GM18951 (cell line): ENCODE results near the gene FUOM.

Experiments used
- POLR2A ChIP-seq: IDR thresholded peaks from 4 replicates; pipeline ENCODE4 v1.6.1; 2011; ENCODE audit warnings: mild to moderate bottlenecking; ENCODE audit not compliant: insufficient read length, insufficient read depth; ENCODE audit errors: extremely low read depth
- in situ Hi-C: fragments of 300-500 bp; cut with MboI; formaldehyde crosslinking; loops from one replicate; pipeline ENCODE4 v1.12.0; 2022; ENCODE audit warnings: low sequenced_read_pairs, mixed read lengths, inconsistent platforms; ENCODE audit not compliant: unreplicated experiment

The FUOM gene

DNA sequence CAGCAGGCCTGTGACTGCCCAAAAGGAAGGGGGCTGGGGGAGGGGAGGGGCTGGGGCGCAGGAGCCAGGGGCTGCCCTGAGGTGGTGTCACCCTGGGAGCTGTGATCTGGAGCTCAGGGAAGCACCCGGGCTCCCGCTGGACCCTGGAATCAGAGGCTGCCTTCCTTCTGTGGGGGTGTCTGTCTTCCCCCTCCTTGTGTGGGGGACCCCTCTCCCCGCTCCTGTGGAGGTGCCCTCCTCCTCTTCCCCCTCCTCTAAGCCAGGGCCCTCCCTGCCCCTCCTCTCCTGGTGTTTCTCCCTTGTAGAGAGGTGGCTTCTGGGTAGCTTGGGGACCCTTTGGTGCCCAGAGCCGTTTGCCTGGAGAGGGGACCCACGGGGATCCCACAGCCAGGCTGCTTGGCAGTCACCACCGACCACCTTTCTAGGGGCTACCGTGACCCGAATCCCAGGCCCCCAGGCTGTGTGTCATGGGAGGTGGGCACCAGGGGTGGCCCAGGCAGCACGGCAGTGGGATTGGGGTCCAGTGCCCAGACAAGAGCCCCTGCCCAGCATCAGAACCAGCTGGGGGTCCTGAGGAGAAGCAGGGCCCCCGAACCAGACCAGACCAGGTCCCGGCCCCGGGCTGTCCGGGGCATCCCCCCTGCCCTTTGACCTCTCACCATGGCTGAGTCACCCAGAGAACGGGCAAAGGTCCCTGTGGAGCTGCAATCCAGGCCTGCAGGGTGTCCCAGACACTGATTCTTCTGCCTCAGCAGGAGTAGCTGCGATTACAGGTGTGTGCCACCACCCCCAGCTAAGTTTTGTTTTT lies 9.9 kb downstream of the FUOM start:
- no peak for TF ChIP-seq POLR2A
- in situ Hi-C loops, result no loop called here

DNA sequence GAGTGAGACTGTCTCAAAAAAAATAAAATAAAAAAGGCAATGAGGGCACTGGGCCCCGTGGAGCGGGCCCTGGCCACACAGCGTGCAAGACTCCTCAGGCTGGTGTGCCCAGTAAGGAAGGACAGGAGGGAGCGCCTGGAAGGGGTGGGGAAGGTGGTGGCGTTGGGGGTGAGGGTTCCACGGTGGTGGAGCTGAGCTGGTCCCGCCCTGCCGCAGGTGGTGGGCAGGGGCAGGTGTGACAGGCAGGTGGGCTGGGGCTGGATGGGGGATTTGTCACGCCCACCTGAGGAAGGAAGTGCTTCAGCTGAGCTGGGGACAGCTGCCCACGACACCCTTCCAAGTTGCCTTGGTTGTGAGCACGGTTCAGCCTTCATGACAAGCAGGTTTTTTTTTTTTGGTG lies 11.4 kb downstream of the FUOM start:
- in situ Hi-C loops, result no loop called here
- TF ChIP-seq POLR2A, result no peak

DNA sequence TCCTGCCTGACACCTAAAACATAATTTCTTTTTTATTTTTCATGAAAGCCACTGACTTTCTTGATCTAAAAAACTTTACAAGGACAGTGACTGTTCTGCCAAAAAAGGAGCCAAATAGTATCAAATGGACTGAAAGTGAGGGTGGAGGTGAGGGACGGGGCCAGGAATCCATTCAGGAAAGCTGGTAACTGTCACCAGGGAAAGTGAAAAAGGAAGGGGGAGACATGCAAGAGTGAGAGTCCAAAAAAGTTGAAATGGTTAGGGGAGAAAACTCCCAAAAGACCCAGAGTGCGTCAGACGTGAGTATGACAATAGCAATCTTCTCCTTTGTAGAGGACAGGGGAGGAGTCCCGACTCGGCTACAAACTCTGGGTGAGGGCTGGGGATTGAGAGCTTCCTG lies 13.6 kb downstream of the FUOM start:
- no peak for TF ChIP-seq POLR2A
- in situ Hi-C loops, result no loop called here

DNA sequence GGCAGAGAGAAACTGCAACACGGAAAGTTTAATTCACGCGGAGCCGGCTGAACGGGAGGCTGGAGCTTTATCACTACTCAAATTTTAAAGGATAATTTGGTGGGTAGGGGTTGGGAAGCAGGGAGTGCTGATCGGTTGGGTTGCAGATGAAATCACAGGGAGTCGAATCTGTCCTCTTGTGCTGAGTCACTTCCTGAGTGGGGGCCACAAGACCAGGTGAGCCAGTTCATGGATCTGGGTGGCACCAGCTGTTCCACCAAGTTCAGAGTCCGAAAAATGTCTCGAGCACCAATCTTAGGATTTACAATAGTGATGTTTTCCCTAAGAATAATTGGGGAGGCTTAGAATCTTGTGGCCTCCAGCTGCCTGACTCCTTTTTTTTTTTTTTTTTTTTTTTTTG lies 14.3 kb downstream of the FUOM start:
- in situ Hi-C loops, result no loop called here
- no peak for TF ChIP-seq POLR2A

DNA sequence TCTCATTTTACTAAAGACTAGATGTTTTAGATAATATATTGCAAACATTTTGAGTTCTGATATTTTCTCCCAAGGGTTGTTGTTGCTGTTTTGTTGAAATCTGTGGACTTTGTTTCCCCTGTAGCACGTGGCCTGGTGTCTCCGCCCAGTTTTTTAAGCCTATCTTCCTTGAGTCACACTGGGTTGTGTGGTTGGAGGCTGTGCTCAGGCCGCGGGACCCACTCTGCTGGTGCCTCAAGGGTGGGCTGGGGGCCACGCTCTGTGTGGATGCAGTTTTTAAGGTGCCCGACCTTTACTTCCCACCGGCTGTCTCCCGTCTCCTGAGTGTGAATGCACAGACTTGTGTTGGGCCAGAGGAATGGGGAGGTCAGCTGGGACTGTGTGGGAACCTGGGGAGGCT lies 14.9 kb downstream of the FUOM start:
- in situ Hi-C loops, result no loop called here

DNA sequence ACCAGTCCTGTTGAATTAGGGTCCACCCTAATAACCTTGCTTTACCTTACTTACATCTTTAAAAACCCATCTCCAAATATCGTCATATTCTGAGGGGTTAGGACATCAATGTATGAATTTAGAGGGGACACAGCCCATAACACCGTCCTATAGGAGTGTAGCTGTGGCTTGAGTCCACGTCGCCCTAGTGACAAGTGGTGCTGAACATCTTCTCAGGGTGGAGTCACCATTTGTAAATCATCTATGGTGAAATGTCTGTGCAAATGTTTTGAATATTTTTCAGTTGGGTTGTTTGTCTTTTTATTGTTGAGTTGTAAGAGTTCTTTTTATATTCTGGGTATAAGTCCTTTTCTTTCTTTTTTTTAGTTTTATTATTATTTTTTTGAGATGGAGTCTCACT lies 15.8 kb downstream of the FUOM start:
- in situ Hi-C loops, result no loop called here
- TF ChIP-seq POLR2A, result no peak

More for the DNA sequence above, 14.9 kb downstream of the FUOM start:
- TF ChIP-seq POLR2A, result no peak

DNA sequence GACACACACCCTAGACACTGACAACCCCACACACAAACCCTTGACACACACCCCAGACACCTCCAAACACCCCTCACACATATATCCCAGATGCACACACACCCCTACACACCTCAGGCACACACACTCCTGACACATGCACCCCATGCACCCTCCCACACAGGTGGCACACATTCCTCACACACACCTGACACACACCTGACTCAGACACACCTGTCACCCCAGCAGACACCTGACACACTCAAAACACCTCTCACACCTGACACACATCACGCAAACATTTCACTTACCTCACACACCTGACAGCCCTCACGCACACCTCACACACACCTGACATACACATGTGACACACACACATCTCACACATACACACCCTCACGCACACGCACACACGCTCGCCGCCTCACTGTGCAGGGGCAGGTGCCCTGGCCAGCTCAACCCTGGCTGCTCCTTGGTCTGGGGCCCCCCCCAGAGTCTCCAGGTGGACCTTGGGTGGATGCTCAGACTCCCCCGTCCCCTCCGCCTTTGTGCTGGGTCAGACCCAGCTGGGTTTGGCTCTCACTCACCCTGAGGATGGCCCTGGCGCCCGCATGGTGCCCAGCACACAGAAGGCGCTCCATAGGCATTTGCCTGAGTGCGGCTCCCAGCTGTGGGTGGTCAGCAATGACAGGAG lies 18.0 kb downstream of the FUOM start:
- TF ChIP-seq POLR2A, result no peak
- in situ Hi-C loops, result no loop called here

DNA sequence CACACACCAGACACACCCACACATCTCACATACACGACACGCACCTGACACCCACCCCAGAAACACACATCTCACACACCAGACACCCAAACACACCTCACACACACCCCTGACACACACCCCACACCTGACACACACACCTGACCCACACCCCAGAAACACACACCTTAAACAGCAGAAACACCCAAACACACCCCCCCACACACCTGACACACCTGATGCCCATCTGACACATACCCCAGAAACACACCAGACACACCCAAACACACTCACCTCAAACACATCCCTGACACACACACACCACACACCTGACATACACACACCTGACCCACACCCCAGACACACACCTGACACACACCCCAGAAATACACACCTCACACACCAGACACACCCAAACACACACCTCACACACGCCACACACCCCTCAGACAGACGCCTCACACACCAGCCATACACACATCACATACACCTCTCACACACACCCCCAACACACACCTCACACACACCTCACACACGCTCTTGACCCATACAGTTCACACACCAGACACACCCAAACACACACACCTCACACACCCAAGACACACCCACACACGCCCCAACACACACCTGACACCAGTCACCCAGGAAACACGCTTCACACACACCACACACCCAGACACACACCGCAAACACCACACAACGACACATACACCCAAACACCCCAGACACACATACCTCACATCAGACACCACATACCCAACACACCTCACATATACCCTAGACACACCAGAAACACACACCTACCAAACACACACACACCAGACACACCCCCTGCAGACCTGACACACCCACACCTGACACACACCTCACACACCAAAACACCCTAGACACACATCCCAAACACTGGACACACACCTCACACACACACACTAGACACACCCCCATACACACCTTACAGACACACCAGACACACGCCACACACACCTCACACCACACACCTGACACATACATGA lies 19.4 kb downstream of the FUOM start:
- in situ Hi-C loops, result no loop called here
- TF ChIP-seq POLR2A, result no peak

DNA sequence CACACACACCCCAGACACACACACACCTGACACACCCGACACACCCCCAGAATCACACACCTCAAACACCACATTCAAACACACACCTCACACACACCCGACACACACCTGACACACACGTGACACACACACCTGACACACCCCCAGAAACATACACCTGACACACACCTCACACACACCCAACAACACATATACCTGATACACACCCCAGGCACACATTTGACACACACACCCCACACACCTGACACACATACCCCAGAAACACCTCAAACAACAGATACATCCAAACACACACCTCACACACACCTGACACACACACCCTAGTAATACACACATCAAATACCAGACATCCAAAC lies 20.5 kb downstream of the FUOM start:
- TF ChIP-seq POLR2A, result no peak
- in situ Hi-C loops, result no loop called here

DNA sequence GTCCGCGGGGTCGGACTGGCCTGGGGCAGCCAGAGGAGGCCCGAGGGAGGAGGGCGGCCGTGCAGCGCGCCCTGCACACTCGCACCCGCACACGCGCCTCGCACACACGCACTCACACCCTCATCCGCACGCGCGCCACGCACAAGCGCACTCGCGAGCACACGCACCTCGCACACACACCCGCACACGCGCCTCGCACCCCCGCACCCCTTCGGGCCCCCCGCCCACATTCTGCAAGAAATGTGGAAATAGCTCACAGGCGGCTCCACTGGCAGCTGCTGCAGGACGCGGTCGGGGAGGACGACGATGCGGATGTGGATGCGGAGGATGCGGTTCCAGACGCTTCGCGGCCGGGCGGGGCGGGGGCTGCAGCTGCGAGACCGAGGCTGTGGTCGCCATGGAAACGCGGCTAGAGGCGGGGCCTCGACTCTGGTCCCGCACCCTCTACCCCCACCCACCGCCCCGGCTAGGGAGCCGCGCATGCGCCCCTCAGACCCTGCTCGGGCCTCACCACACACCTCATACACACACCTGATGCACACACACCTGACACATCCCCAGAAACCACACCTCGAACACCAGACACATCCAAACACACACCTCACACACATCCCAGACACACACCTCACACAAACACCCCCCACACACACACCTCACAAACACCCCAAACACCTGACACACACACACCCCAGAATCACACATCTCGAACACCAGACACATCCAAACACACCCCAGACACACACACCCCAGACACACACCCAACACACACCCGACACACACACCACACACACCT lies 21.0 kb downstream of the FUOM start, which contains the start of gene CALY:
Gene CALY, minus strand, starts transcription at position 320 of the 793 bp plus-strand sequence. CDS start 7,907 bp downstream, outside the sequence.
- in situ Hi-C loops, result no loop called here
- TF ChIP-seq POLR2A, result no peak

DNA sequence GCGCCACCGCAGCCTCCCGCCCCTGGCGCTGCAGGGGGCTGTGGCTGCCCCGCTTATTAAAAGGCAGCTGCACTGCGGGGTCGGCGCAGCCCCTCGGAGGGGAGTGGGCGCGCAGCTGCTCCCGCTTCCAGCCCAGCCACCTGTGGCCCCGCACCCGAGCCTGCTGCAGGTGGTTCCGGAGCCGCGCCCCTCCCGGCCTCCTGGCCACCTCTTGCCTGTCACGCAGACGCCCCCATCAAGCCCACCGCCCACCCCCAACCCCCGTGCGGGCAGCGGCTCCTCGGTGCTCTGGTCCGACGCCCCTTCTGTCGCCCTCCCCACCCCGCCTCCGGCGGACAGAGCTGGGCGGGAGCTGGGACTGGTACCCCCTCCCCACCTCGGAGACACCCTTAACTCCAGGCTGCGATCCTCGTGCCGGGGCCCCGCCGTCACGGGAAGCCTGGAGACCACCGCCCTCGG lies 21.7 kb downstream of the FUOM start:
- no peak for TF ChIP-seq POLR2A
- in situ Hi-C loops, result no loop called here
